Esophagus squamous epithelium (tissue), 5 donors: Measurements from ENCODE around the gene NCR1. TPM values are rescaled to one million over a fixed set of nuclear protein-coding genes. Genes with fewer than 3 reads are reported as not detected.

Experiments
- DNase-seq: peaks from one replicate; lab custom pipeline; 2025; lab: John Stamatoyannopoulos, UW
- H3K27ac ChIP-seq, 4 donors: fragments of 200-600 bp; sonication (generic); one replicate each; pipeline ENCODE4 v1.5.1; 2016 to 2019; ENCODE audit warnings: mild to moderate bottlenecking in 1 of 4
- H3K27me3 ChIP-seq, 4 donors: fragments of 200-600 bp; sonication (generic); 1 replicate in 3 of 4; 2 replicates in 1 of 4; pipeline versions ENCODE4 v1.5.1 to v1.6.0; 2017 to 2021; ENCODE audit warnings: antibody characterized with exemption in 1 of 4
- H3K36me3 ChIP-seq, 3 donors: fragments of 200-600 bp; sonication (generic); one replicate each; pipeline ENCODE4 v1.5.1; 2016 to 2019
- H3K4me1 ChIP-seq, 3 donors: fragments of 200-600 bp; sonication (generic); one replicate each; pipeline ENCODE4 v1.5.1; 2017 to 2019
- H3K4me3 ChIP-seq, 4 donors: fragments of 200-600 bp; sonication (generic); 1 replicate in 3 of 4; 2 replicates in 1 of 4; pipeline ENCODE4 v1.5.1; 2016 to 2019; ENCODE audit warnings: mild to moderate bottlenecking in 2 of 4, moderate library complexity in 1 of 4
- H3K9me3 ChIP-seq, 3 donors: fragments of 200-600 bp; sonication (generic); one replicate each; pipeline ENCODE4 v1.5.1; 2016 to 2019
- POLR2A ChIP-seq, 4 donors: fragments of 450-650 bp; IDR thresholded peaks; one replicate each; pipeline ENCODE4 v1.6.1; 2017; ENCODE audit warnings: antibody characterized with exemption in 4 of 4, mild to moderate bottlenecking in 4 of 4, moderate library complexity in 3 of 4
- WGBS, 2 donors: methylation state at CpG; one replicate each; pipeline ENCODE4 v1.1.5; 2018; 5-methylcytosine and 5-hydroxymethylcytosine counted together
- intact Hi-C: fragments of 100-400 bp; cut with DNase I; formaldehyde crosslinking; loops from one replicate; pipeline ENCODE4 v1.15.0; 2022
- total RNA-seq, 4 donors: library from RNA; depleted of rRNA; stranded (reverse); fragments of >200 nt; gene quantifications; one replicate each; pipeline ENCODE4 v1.1.0, GENCODE V29; 2016
- TF ChIP-seq, protein P1 (sequence below), 6 experiments: fragments of 450-650 bp in 4 of 6; fragments of 200-600 bp in 2 of 6; sonication (generic) in 2 of 6; IDR thresholded peaks; one replicate each; pipeline ENCODE4 v1.5.1; 2016 to 2019; ENCODE audit warnings: antibody characterized with exemption in 6 of 6, mild to moderate bottlenecking in 4 of 6, moderate library complexity in 4 of 6
- donor health status: DM: yes; HTN: yes; CAD: no.

The NCR1 gene
- total RNA-seq, 4 donors from 2014 or later: not detected

GRCh38 chr19:54875506-54875905 is 30.4 kb upstream of the NCR1 start:
- no peak for TF ChIP-seq POLR2A (IDR thresholded peaks at IDR 0.05)
- TF ChIP-seq, protein P1, sequence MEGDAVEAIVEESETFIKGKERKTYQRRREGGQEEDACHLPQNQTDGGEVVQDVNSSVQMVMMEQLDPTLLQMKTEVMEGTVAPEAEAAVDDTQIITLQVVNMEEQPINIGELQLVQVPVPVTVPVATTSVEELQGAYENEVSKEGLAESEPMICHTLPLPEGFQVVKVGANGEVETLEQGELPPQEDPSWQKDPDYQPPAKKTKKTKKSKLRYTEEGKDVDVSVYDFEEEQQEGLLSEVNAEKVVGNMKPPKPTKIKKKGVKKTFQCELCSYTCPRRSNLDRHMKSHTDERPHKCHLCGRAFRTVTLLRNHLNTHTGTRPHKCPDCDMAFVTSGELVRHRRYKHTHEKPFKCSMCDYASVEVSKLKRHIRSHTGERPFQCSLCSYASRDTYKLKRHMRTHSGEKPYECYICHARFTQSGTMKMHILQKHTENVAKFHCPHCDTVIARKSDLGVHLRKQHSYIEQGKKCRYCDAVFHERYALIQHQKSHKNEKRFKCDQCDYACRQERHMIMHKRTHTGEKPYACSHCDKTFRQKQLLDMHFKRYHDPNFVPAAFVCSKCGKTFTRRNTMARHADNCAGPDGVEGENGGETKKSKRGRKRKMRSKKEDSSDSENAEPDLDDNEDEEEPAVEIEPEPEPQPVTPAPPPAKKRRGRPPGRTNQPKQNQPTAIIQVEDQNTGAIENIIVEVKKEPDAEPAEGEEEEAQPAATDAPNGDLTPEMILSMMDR (IDR thresholded peaks at IDR 0.05): no peak
- H3K27ac ChIP-seq: no peak overlapping the region
- 50 to 56% methylated on average over 2 of the region's 2 CpGs for WGBS, 2 donors
- H3K4me1 ChIP-seq: no peaks in the 10 kb centered on the region
- no peaks in the 10 kb centered on the region for H3K9me3 ChIP-seq
- intact Hi-C loops: no loop called here
- no peaks in the 10 kb centered on the region for H3K36me3 ChIP-seq
- H3K27me3 ChIP-seq: peaks cover 0 to 2% (median 0%) of the 10 kb centered on the region in 4 donors
- H3K4me3 ChIP-seq: no peak overlapping the region
- DNase-seq: no peak

DNA sequence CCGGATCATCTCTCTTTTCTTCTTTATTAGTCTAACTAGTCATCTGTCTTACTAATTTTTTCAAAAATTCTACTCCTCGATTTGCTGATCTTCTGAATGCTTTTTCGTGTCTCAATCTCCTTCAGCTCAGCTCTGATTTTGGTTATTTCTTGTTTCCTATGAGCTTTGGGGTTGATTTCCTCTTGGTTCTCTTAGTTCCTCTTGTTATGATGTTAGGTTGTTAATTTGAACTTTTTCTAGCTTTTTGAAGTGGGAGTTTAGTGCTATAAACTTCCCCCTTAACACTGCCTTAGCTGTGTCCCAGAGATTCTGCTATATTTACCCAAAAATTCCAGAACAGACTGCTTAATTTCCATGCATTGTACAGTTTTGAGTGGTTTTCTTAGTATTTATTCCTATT is 28.5 kb upstream of the NCR1 start:
- intact Hi-C loops: no loop called here
- Histone ChIP-seq H3K9me3 (no peaks in the 10 kb centered on the region), H3K36me3 (no peaks in the 10 kb centered on the region), H3K4me3 (no peak overlapping the region), H3K27ac (no peak overlapping the region), H3K4me1 (no peaks in the 10 kb centered on the region), H3K27me3 (peaks cover 0 to 21% (median 0%) of the 10 kb centered on the region in 4 donors)
- TF ChIP-seq, protein P1 (IDR thresholded peaks at IDR 0.05): no peak
- no peak for TF ChIP-seq POLR2A (IDR thresholded peaks at IDR 0.05)
- WGBS, 2 donors: 48 to 56% methylated on average over 3 of the region's 3 CpGs
- DNase-seq: no peak

DNA sequence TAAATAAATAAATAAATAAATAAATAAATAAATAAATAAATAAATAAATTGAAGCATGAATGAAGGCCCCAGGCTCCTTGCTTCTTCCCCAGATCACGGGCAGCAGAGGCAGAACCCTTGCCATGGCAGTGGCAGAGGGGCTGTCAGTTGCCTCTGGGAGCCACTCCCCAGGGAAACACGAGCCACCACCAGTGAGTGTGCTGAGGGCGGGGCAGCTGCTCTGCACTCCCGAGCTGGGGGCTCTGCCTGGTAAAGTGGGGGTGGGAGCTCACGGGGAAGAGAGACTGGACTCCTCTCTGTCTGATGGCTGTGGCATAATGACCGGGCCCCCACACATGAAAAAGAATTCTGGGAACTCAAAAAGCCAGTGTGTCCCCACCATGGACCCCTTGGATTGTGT is 24.1 kb upstream of the NCR1 start:
- no peaks in the 10 kb centered on the region for H3K9me3 ChIP-seq
- H3K27ac ChIP-seq: no peak overlapping the region
- no peaks in the 10 kb centered on the region for H3K4me1 ChIP-seq
- H3K36me3 ChIP-seq: no peaks in the 10 kb centered on the region
- 41 to 100% methylated on average over 1 to 6 of the region's 6 CpGs for WGBS, 2 donors
- peaks cover 0 to 40% (median 0%) of the 10 kb centered on the region in 4 donors for H3K27me3 ChIP-seq
- DNase-seq: no peak
- H3K4me3 ChIP-seq: no peak overlapping the region
- TF ChIP-seq, protein P1 (IDR thresholded peaks at IDR 0.05): no peak
- no peak for TF ChIP-seq POLR2A (IDR thresholded peaks at IDR 0.05)
- intact Hi-C loops: no loop called here

DNA sequence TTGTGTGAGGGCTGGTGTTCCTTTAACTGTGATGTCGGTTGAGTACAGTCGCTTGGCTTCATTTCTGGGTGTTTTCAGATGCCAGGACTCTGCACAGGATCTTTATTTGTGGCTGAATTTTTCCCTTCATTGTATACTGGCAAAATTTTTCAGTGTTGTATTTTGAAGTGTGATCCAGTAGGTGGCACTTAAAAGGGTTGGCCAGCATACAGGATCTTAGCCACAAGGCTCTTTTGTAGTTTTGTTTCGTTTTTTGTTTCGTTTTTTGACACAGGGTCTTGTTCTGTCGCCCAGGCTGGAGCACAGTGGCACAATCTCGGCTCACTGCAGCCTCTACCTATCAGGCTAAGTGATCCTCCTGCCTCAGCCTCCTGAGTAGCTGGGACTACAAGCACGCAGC is 23.2 kb upstream of the NCR1 start:
- intact Hi-C loops: no loop called here
- no peaks in the 10 kb centered on the region for H3K36me3 ChIP-seq
- no peak for DNase-seq
- no peak overlapping the region for H3K27ac ChIP-seq
- H3K27me3 ChIP-seq: peaks cover 0 to 47% (median 0%) of the 10 kb centered on the region in 4 donors
- TF ChIP-seq, protein P1 (IDR thresholded peaks at IDR 0.05): no peak
- TF ChIP-seq POLR2A (IDR thresholded peaks at IDR 0.05): no peak
- no peak overlapping the region for H3K4me3 ChIP-seq
- H3K4me1 ChIP-seq: no peaks in the 10 kb centered on the region
- H3K9me3 ChIP-seq: no peaks in the 10 kb centered on the region
- WGBS, 2 donors: 39 to 45% methylated on average over 7 of the region's 7 CpGs

- WGBS, 2 donors: 40 to 62% methylated on average over 1 to 4 of the region's 9 CpGs
- no peaks in the 10 kb centered on the region for H3K4me1 ChIP-seq
- H3K27ac ChIP-seq: no peak overlapping the region
- TF ChIP-seq, protein P1 (IDR thresholded peaks at IDR 0.05): no peak
- TF ChIP-seq POLR2A (IDR thresholded peaks at IDR 0.05): no peak
- peaks cover 0 to 47% (median 0%) of the 10 kb centered on the region in 4 donors for H3K27me3 ChIP-seq
- H3K4me3 ChIP-seq: no peak overlapping the region
- H3K9me3 ChIP-seq: no peaks in the 10 kb centered on the region
- intact Hi-C loops: no loop called here
- H3K36me3 ChIP-seq: no peaks in the 10 kb centered on the region
- DNase-seq: no peak
Measured at GRCh38 chr19:54883228-54883627, 22.7 kb upstream of the NCR1 start.
